GM12801 (cell line): ENCODE results near the gene COG7.

Experiments
- CTCF ChIP-seq: IDR thresholded peaks from one replicate; pipeline ENCODE4 v1.5.1; 2011; ENCODE audit warnings: control low read depth; ENCODE audit not compliant: insufficient read length; ENCODE audit errors: extremely low read depth

COG7 gene

DNA sequence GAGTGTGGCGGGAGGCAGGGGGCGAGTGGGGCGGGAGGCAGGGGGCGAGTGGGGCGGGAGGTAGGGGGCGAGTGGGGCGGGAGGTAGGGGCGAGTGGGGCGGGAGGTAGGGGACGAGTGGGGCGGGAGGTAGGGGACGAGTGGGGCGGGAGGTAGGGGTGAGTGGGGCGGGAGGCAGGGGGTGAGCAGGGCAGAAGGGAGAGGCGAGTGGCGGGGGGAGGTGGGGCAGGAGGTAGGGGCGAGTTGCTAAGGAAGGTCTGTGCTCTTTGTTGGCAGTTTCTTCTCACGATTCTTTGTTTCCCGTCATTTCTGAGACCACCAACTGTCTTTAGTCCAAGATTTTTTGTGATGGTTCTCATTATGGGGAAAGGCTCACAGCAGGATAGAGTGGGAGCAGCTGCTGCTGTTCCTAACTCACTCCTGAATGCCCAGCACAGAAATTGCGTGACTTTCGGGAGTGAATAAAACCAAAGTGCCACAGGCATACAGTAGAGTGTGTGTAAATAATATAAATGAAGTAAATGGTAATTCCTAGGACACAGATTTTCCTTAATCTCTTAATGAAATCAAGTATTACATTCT is 44.7 kb downstream of the COG7 start:
- TF ChIP-seq CTCF, result no peak

DNA sequence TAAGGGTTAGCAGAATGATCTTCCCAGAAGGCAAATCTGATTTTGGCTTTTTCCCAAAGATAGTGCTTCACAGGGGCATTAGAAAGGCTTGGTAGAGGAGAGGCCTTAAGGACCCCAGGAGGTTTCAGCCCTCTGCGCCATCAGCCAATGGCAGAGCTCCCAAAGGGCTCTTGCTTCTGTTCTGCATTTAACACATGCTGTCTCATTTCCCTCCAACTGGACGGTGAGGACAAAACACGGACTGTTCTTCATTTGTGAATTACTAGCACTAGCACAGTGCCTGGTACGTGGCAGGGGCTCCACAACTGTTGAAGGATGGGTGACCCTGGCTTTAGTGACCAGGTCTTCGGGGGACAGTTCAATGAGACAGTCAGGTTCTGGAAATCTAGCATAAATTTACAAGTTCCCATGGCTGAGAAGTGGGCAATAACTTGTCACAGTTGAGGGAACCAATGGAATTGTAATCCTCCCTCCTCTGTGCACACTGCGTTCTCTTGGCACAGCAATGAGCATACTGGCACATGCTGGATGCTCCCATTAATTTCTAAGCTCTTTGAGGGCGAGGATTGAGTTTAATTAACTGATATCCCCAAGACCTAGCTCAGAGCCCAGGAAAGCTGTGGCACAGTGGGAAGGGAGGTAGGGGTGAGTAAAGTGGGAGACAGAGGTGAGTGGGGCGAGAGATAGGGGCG is 45.4 kb downstream of the COG7 start:
- no peak for TF ChIP-seq CTCF

GRCh38 chr16:23406546-23407240 is 46.3 kb downstream of the COG7 start:
- no peak for TF ChIP-seq CTCF

DNA sequence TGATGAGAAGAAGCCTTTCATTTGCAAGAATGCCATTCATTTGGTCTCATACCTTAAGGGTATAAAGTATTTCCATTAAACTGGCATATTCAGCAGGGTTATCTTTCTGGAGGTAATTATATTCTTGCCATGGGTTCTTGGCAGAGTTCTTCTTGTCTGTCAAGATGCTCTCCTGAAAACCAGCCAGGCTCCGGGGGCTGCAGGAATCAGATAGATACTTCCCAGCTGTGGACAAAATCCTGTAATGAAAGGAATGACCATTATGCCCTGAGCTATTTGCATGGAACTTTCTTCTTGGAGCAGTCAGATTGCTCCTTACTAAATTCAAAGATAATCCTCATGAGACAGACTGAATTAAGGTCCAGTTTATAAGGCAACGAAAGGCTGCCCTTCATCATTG is 47.0 kb downstream of the COG7 start:
- no peak for TF ChIP-seq CTCF

DNA sequence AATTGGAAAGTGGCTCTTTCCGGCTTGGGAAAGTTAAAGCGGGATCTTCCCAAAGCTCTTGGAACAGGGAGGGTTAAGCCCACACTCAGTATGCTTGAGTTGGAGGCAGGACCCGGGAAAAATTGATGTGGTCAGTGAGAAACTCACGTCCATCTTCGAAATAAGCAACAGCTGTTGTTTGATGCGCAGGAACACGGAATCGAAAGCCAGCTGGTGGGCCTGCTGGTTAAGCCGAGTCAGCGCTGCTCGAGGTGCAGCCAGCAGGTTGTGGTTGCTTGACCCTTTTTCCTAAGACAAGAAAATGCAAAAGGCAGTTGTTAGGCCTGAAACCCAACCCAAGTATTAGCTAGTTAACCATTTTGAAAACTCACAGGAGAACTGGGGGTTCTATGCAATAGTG is 49.4 kb downstream of the COG7 start:
- TF ChIP-seq CTCF, result no peak

GRCh38 chr16:23402100-23402499 is 50.9 kb downstream of the COG7 start:
- TF ChIP-seq CTCF, result no peak

DNA sequence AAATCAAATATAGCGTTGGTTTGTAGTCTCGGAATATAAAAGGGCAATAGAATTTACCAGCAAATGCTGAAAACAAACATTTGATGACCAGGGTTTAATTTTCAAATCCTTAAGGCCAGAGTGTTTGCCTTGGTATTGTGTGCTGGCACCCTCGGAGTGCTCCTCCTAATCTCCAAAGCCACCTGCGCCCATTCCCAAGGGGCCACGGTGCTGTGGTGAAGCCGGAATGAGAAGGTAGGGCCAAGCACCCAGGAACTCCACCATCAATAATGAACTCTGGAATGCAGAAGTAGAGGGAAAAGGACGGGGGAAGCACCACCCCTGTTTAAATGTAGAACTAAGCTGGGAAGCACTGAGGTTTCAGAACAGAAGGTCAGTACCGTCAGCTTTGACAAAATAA is 51.9 kb downstream of the COG7 start:
- no peak for TF ChIP-seq CTCF
